Calu3 (cell line): ENCODE measurements around the gene MYLK. TPM values are rescaled to one million over a fixed set of nuclear protein-coding genes. Genes with fewer than 3 reads are reported as not detected.
"Not testable (repeated sequence)": the region's sequence is repeated elsewhere in the genome, so short reads cannot be mapped to it uniquely, and the experiment has no call there.

ENCODE experiments used
- BruUV-seq: library from RNA; stranded (reverse); fragments of 400-500 nt; replicated peaks from 2 replicates; lab custom pipeline; 2021; lab: Mats Ljungman, UMichigan
- CTCF ChIA-PET: fragments of 300-600 bp; sonication (Branson Sonifier 250); formaldehyde crosslinking; loops from one replicate; lab custom pipeline; 2022; ENCODE audit warnings: antibody characterized with exemption; lab: Charles Lee
- DNase-seq: peaks from one replicate; pipeline ENCODE4 v3.0.0; 2022
- H3K27ac Mint-ChIP-seq: one replicate; pipeline ENCODE4 v1.8.0; 2022; ENCODE audit warnings: mixed read lengths; ENCODE audit not compliant: unreplicated experiment
- H3K27me3 Mint-ChIP-seq: one replicate; pipeline ENCODE4 v1.8.0; 2022; ENCODE audit warnings: mixed read lengths; ENCODE audit not compliant: unreplicated experiment
- H3K36me3 Mint-ChIP-seq: one replicate; pipeline ENCODE4 v1.8.0; 2022; ENCODE audit warnings: mild to moderate bottlenecking, moderate library complexity, mixed read lengths; ENCODE audit not compliant: insufficient read depth, unreplicated experiment
- H3K4me1 Mint-ChIP-seq: one replicate; pipeline ENCODE4 v1.8.0; 2022; ENCODE audit warnings: mild to moderate bottlenecking, low read depth, mixed read lengths; ENCODE audit not compliant: unreplicated experiment
- H3K4me3 Mint-ChIP-seq: one replicate; pipeline ENCODE4 v1.8.0; 2022; ENCODE audit warnings: mild to moderate bottlenecking, low read depth, moderate library complexity, mixed read lengths; ENCODE audit not compliant: unreplicated experiment
- H3K9me3 Mint-ChIP-seq: one replicate; pipeline ENCODE4 v1.8.0; 2022; ENCODE audit warnings: low read depth, mixed read lengths; ENCODE audit not compliant: unreplicated experiment
- CTCF ChIP-seq: fragments of 200-600 bp; IDR thresholded peaks from one replicate; pipeline ENCODE4 v1.8.0; 2022; ENCODE audit warnings: antibody characterized with exemption; ENCODE audit not compliant: unreplicated experiment
- intact Hi-C: fragments of 100-400 bp; cut with micrococcal nuclease; formaldehyde crosslinking; loops from one replicate; pipeline ENCODE4 v1.10.0; 2022; ENCODE audit not compliant: unreplicated experiment
- total RNA-seq: library from RNA; stranded (reverse); gene quantifications from 2 replicates; pipeline ENCODE4 v1.2.3, GENCODE V29; 2022

MYLK gene
- total RNA-seq, 1 experiment from 2014 or later = 10.7 TPM

- H3K9me3 Mint-ChIP-seq = no peaks in the 10 kb centered on the region
- CTCF ChIA-PET = interaction anchor here (1.2 kb wide), 1 partner anchor 17 kb away, joined by 4 read pairs; no protein-coding TSS in a partner anchor
- BruUV-seq = no TSS peak
- H3K36me3 Mint-ChIP-seq = no peaks in the 10 kb centered on the region
- no peaks in the 10 kb centered on the region for H3K4me1 Mint-ChIP-seq
- H3K27ac Mint-ChIP-seq = no peak overlapping the region
- TF ChIP-seq CTCF = no peak
- intact Hi-C loops = no loop called here
- no peaks in the 10 kb centered on the region for H3K27me3 Mint-ChIP-seq
- H3K4me3 Mint-ChIP-seq = no peak overlapping the region
- DNase-seq = no peak
Measured at GRCh38 chr3:123740391-123740822, 143.7 kb downstream of the MYLK start.

- Mint-ChIP-seq H3K4me1 (no peaks in the 10 kb centered on the region), H3K4me3 (no peak overlapping the region), H3K9me3 (no peaks in the 10 kb centered on the region), H3K27me3 (no peaks in the 10 kb centered on the region), H3K27ac (no peak overlapping the region), H3K36me3 (no peaks in the 10 kb centered on the region)
- no peak for DNase-seq
- CTCF ChIA-PET = interaction anchor here (1.2 kb wide), 1 partner anchor 16 kb away, joined by 4 read pairs; no protein-coding TSS in a partner anchor
- BruUV-seq = no TSS peak
- no peak for TF ChIP-seq CTCF
- intact Hi-C loops = no loop called here
Measured at GRCh38 chr3:123739754-123740153, 144.4 kb downstream of the MYLK start.

- no peaks in the 10 kb centered on the region for H3K27me3 Mint-ChIP-seq
- H3K36me3 Mint-ChIP-seq = no peaks in the 10 kb centered on the region
- CTCF ChIA-PET = interaction anchor here (1.2 kb wide), 1 partner anchor 15 kb away, joined by 4 read pairs; no protein-coding TSS in a partner anchor
- BruUV-seq = no TSS peak
- no peak for DNase-seq
- H3K9me3 Mint-ChIP-seq = no peaks in the 10 kb centered on the region
- intact Hi-C loops = no loop called here
- no peak for TF ChIP-seq CTCF
- H3K4me3 Mint-ChIP-seq = no peak overlapping the region
- no peak overlapping the region for H3K27ac Mint-ChIP-seq
- H3K4me1 Mint-ChIP-seq = no peaks in the 10 kb centered on the region
Measured at GRCh38 chr3:123739106-123739505, 145.0 kb downstream of the MYLK start.

- H3K4me3 Mint-ChIP-seq, intact Hi-C loops, H3K9me3 Mint-ChIP-seq, BruUV-seq, H3K27me3 Mint-ChIP-seq, H3K36me3 Mint-ChIP-seq, DNase-seq, H3K27ac Mint-ChIP-seq, H3K4me1 Mint-ChIP-seq, CTCF ChIA-PET: not testable (repeated sequence)
Measured at GRCh38 chr3:123738522-123738921, 145.6 kb downstream of the MYLK start.

GRCh38 chr3:123737168-123737567 lies 147.0 kb downstream of the MYLK start:
- peaks cover 19% of the 10 kb centered on the region for H3K4me1 Mint-ChIP-seq
- H3K27ac Mint-ChIP-seq = no peak overlapping the region
- no peaks in the 10 kb centered on the region for H3K27me3 Mint-ChIP-seq
- no peaks in the 10 kb centered on the region for H3K9me3 Mint-ChIP-seq
- DNase-seq = no peak
- CTCF ChIA-PET = no interaction called here
- no peaks in the 10 kb centered on the region for H3K36me3 Mint-ChIP-seq
- BruUV-seq = no TSS peak
- TF ChIP-seq CTCF = no peak
- H3K4me3 Mint-ChIP-seq = no peak overlapping the region
- intact Hi-C loops = no loop called here
